Chondrocyte (in vitro differentiated cells): ENCODE data around the gene FMR1. TPM values are rescaled to one million over a fixed set of nuclear protein-coding genes. Genes with fewer than 3 reads are reported as not detected.
A peak's percentile ranks its signal among the peaks of the same experiment; 100 is the strongest.

Experiments
- DNase-seq: peaks from one replicate; pipeline ENCODE4 v3.0.0; 2021; ENCODE audit warnings: mixed read lengths, low spot score
- H3K27ac Mint-ChIP-seq: one replicate; pipeline ENCODE4 v1.8.0; 2021; ENCODE audit warnings: mild to moderate bottlenecking, moderate library complexity, mixed read lengths; ENCODE audit not compliant: unreplicated experiment
- H3K27me3 Mint-ChIP-seq: 2 replicates; pipeline ENCODE4 v1.8.0; 2021; ENCODE audit warnings: low read depth, mixed read lengths
- H3K36me3 Mint-ChIP-seq: 2 replicates; pipeline ENCODE4 v1.8.0; 2021; ENCODE audit warnings: low read depth, mixed read lengths
- H3K4me1 Mint-ChIP-seq: 2 replicates; pipeline ENCODE4 v1.8.0; 2021; ENCODE audit warnings: low read depth, mild to moderate bottlenecking, mixed read lengths
- H3K4me3 Mint-ChIP-seq: one replicate; pipeline ENCODE4 v1.8.0; 2021; ENCODE audit warnings: mild to moderate bottlenecking, moderate library complexity, mixed read lengths; ENCODE audit not compliant: unreplicated experiment
- H3K9me3 Mint-ChIP-seq: 2 replicates; pipeline ENCODE4 v1.8.0; 2021; ENCODE audit warnings: low read depth, mixed read lengths
- total RNA-seq: library from RNA; stranded (reverse); gene quantifications from 3 replicates; pipeline ENCODE4 v1.2.1, GENCODE V29; 2021
- TF ChIP-seq, protein P1 (sequence below): fragments of 200-600 bp; sonication (generic); IDR thresholded peaks from 2 replicates; pipeline ENCODE4 v1.5.0; 2021; ENCODE audit warnings: antibody characterized with exemption, mild to moderate bottlenecking, moderate library complexity

FMR1 gene
- total RNA-seq, 1 donor from 2014 or later: 34.6 TPM

- H3K36me3 Mint-ChIP-seq: no peaks in the 10 kb centered on the region
- no peaks in the 10 kb centered on the region for H3K27me3 Mint-ChIP-seq
- H3K4me3 Mint-ChIP-seq: no peak overlapping the region
- H3K9me3 Mint-ChIP-seq: peaks cover 25% of the 10 kb centered on the region
- DNase-seq: no peak
- no peak overlapping the region for H3K27ac Mint-ChIP-seq
- TF ChIP-seq, protein P1, sequence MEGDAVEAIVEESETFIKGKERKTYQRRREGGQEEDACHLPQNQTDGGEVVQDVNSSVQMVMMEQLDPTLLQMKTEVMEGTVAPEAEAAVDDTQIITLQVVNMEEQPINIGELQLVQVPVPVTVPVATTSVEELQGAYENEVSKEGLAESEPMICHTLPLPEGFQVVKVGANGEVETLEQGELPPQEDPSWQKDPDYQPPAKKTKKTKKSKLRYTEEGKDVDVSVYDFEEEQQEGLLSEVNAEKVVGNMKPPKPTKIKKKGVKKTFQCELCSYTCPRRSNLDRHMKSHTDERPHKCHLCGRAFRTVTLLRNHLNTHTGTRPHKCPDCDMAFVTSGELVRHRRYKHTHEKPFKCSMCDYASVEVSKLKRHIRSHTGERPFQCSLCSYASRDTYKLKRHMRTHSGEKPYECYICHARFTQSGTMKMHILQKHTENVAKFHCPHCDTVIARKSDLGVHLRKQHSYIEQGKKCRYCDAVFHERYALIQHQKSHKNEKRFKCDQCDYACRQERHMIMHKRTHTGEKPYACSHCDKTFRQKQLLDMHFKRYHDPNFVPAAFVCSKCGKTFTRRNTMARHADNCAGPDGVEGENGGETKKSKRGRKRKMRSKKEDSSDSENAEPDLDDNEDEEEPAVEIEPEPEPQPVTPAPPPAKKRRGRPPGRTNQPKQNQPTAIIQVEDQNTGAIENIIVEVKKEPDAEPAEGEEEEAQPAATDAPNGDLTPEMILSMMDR: no peak
- no peaks in the 10 kb centered on the region for H3K4me1 Mint-ChIP-seq
Observed at GRCh38 chrX:147884958-147885357, 26.8 kb upstream of the FMR1 start.

- H3K4me3 Mint-ChIP-seq: no peak overlapping the region
- no peak overlapping the region for H3K27ac Mint-ChIP-seq
- TF ChIP-seq, protein P1: no peak
- peaks cover 31% of the 10 kb centered on the region for H3K4me1 Mint-ChIP-seq
- DNase-seq: no peak
- no peaks in the 10 kb centered on the region for H3K36me3 Mint-ChIP-seq
- H3K27me3 Mint-ChIP-seq: no peaks in the 10 kb centered on the region
- peaks cover 21% of the 10 kb centered on the region for H3K9me3 Mint-ChIP-seq
Observed at GRCh38 chrX:147890756-147891155, 21.0 kb upstream of the FMR1 start.

DNA sequence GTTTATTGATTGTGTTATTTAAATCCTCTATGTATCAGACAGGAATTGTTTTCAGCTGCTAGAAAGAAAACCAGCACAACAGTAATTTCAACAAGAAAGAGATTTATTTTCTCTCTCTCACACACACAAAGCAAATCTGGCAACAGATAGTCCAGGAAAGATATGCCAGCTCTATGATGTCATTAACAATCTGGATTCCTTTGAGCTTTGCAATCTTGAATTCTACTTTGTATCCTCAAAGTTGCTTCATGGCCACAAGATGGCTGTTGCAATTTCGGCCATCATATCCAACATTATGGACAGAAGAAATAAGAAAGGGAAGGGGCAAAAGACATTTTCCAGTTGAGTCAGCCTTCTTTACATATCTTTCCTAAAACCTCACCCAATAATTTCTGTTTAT, 19.8 kb upstream of the FMR1 start:
- H3K27ac Mint-ChIP-seq: no peak overlapping the region
- H3K9me3 Mint-ChIP-seq: peaks cover 15% of the 10 kb centered on the region

GRCh38 chrX:147893741-147894140, 18.0 kb upstream of the FMR1 start:
- H3K36me3 Mint-ChIP-seq: no peaks in the 10 kb centered on the region
- H3K27ac Mint-ChIP-seq: peak overlapping the region; percentile 50
- H3K27me3 Mint-ChIP-seq: no peaks in the 10 kb centered on the region
- no peak for DNase-seq
- H3K4me3 Mint-ChIP-seq: no peak overlapping the region
- peaks cover 6% of the 10 kb centered on the region for H3K9me3 Mint-ChIP-seq
- H3K4me1 Mint-ChIP-seq: peaks cover 32% of the 10 kb centered on the region
- TF ChIP-seq, protein P1: no peak

More for the DNA sequence above, 19.8 kb upstream of the FMR1 start:
- Mint-ChIP-seq H3K27me3 (no peaks in the 10 kb centered on the region), H3K4me3 (no peak overlapping the region), H3K4me1 (peaks cover 32% of the 10 kb centered on the region), H3K36me3 (no peaks in the 10 kb centered on the region)
- no peak for DNase-seq
- TF ChIP-seq, protein P1: no peak

DNA sequence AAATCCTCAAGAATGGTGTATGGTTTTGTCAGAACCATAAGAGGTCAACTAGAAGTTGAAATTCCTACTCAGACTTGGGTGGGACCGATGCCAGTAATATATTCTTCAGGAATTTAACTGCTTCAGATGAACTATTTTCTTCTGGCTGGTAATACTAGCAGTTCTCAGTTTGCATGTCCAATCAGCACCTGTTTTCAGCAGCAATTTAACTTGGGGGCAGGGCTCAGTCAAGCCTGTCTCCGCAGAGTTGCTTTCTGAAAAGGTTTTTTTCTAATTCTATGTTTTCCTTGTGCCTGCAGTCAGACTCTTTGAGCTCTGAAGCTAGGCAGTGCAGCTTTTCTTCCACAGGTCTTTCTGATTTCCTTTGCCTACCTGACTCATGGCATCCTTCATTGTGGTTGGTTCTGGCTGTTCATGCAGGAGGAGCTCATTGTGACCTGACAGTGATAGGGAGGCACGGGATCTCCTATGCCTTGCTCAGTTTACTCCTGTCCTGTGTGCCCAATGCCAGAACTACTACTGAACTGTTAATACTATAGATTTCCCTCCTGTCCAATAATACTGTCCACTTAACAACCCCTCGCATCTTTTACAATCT, 17.3 kb upstream of the FMR1 start:
- Mint-ChIP-seq H3K36me3 (no peaks in the 10 kb centered on the region), H3K4me3 (no peak overlapping the region), H3K27me3 (no peaks in the 10 kb centered on the region), H3K4me1 (peaks cover 34% of the 10 kb centered on the region), H3K27ac (peak overlapping the region; percentile 50), H3K9me3 (peaks cover 3% of the 10 kb centered on the region)
- TF ChIP-seq, protein P1: no peak
- no peak for DNase-seq
